ENCODE results near the gene LCORL.
"Not testable (repeated sequence)": the region's sequence is repeated elsewhere in the genome, so short reads cannot be mapped to it uniquely, and the experiment has no call there.

The LCORL gene

DNA sequence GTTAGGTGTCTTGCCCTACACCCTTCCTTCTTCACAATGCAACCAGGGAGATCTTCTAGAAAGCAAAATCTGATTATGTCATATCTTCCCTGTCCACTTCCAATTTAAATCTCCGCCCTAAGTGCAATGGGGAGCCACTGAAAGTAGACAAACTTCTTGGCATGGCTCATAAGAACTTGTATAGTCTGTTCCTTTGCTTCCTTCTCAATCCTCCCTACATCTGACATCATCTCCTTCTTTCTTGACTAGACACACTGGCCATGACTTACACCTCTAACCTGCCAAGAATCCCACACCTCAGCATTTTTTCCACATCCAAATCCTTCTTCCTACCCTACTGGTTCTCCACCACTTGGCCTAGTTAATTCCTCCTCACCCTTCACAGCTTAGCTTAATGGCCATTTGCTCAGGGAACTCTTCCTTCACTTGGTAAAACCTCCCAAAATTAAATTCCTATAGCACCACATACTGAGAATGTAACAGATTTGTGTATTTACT, 155.6 kb downstream of the LCORL start:
- no peak for DNase-seq (ENCODE audit: low read depth in 2 of 2, low spot score in 1 of 2)

DNA sequence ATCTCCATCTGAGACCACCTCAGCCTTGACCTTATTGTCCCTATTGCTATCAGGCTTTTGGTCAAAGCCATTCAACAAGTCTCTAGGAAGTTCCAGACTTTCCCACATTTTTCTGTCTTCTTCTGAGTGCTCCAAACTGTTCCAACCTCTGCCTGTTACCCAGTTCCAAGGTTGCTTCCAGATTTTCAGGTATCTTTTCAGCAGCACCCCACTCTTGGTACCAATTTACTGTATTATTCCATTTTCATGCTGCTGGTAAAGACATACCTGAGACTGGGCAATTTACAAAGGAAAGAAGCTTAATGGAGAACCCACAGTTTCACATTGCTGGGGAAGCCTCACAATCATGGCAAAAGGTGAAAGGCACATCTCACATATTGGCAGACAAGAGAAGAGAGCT, 159.6 kb downstream of the LCORL start:
- DNase-seq (ENCODE audit: low read depth in 2 of 2, low spot score in 1 of 2), result not testable (repeated sequence)

DNA sequence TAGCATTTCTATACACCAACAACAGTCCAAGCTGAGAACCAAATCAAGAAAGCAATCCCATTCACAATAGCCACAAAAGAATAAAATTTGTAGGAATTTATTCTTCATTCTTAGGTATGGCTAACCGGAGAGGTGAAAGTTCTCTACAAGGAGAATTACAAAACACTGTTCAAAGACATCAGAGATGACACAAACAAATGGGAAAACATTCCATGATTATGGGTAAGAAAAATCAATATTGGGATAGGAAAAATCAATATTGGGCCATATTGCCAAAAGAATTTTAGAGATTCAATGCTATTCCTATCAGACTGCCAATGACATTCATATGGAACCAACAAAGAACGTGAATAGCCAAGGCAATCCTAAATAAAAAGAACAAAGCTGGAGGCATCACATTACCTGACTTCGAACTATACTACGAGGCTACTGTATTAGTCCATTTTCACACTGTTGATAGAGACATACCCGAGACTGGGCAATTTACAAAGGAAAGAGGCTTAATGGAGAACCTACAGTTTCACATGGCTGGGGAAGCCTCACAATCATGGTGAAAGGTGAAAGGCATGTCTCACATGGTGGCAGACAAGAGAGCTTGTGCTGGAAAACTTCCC, 161.7 kb downstream of the LCORL start:
- DNase-seq (ENCODE audit: low read depth in 2 of 2, low spot score in 1 of 2), result no peak

DNA sequence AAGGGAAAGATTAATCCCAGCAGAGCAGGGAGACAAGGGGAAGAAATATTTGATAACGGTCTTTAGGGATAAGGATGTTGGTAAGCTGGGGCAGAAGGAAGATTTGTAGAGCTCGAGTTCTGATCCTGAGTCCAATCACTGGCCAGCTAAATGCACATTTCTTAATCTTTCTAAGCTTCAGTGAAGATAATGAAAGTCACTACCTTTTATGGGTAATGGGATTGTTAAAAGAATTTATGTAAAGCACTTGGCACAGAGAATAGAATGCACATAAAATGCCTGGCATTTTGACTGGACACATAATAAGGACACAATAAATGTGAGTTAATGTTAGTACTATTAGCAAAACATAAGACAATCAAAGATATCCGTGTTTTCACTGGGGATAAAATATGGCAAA, 167.5 kb downstream of the LCORL start:
- no peak for DNase-seq (ENCODE audit: low read depth in 2 of 2, low spot score in 1 of 2)

DNA sequence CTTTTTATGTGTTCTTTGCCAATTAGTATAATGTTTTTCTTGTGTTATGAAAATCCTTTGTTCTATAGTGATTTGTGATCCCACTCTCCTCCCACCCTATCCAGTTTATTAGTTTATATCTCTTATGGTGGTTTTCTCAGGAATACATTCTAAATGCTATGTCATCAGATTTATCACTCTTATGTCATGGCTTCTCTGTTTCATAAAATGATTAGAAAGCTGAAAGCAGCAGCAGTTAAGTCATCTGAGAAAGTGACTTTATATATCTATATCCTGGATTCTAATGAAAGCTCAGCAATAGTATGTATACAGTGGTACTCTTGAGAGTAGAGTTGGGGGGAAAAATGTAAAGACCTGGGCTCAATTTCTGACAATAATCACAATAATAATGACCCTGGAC, 169.6 kb downstream of the LCORL start:
- no peak for DNase-seq (ENCODE audit: low read depth in 2 of 2, low spot score in 1 of 2)

DNA sequence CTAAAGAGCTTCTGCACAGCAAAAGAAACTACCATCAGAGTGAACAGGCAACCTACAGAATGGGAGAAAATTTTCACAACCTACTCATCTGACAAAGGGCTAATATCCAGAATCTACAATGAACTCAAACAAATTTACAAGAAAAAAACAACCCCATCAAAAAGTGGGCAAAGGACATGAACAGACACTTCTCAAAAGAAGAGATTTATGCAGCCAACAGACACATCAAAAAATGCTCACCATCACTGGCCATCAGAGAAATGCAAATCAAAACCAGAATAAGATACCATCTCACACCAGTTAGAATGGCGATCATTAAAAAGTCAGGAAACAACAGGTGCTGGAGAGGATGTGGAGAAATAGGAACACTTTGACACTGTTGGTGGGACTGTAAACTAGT, 171.3 kb downstream of the LCORL start:
- DNase-seq (ENCODE audit: low read depth in 2 of 2, low spot score in 1 of 2), result not testable (repeated sequence)

DNA sequence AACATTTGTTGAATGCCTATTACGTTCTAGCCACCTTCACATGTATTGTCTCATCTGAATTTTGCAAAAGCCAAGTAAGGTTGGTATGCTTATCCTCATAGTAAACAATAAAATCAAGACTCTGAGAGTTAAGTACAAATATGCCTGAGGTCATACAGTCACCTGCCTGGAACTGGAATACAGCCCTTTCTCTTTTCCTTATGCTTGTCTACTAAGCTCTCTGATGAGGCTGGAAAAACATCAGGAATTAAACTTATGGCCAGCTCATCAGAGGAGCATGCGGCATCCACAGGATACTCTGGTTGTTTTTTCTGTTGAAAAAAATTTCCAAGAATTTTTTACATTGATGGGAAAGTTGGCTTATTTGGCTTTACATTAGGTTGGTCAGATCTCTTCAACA, 175.3 kb downstream of the LCORL start:
- DNase-seq (ENCODE audit: low read depth in 2 of 2, low spot score in 1 of 2), result no peak

DNA sequence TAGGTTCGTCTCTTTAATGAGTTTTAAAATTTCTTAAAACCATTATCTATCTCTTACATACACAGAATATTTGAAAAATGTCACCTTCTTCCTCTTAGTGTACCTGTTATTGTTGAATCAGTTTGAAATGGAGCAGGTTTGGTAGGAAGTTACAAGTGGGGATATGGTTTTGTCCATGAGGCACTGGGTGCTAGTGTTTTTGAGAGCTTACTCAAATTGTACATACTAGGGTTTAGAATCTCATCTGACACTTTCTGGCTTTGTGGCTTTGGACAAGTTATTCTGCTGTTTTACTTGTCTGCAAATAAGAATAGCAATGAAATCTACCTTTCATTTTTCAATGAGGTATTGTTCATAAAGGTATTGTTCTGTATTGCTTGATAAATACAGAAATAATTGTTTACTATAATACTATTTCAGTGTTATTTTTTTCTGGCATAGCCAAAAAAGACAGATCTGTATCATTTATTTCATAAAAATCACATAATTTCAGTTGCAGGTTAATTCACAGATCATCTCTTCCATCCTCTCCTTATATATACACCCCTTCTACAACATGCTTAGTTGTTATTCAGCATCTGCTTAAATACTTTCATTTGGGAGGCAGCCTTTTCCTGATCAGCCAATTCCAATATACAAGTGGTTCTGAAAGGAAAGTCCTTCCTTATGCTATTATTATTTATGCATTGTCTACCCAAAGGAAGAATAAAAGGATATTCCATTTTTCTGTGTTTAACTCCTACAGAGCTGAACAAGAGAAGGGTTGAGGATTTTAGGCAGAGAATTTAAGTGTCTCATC, 197.5 kb downstream of the LCORL start:
- DNase-seq (ENCODE audit: low read depth in 2 of 2, low spot score in 1 of 2), result no peak

DNA sequence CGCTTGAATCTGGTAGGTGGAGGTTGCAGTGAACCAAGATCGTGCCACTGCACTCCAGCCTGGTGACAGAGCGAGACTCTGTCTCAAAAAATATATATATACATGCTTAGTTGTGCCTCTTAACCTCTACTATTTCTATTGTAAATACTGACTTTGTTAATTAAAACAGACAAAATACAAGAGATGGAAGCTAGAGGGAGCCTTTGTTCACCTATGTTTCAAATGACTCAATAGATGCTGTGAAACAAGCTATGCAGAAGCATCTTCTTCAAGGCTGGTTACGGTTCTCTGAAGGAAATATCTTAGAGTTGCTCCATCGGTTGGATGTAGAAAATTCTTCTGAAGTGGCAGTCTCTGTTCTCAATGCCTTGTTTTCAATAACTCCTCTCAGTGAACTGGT, 204.5 kb downstream of the LCORL start:
- no peak for DNase-seq (ENCODE audit: low read depth in 2 of 2, low spot score in 1 of 2)

DNA sequence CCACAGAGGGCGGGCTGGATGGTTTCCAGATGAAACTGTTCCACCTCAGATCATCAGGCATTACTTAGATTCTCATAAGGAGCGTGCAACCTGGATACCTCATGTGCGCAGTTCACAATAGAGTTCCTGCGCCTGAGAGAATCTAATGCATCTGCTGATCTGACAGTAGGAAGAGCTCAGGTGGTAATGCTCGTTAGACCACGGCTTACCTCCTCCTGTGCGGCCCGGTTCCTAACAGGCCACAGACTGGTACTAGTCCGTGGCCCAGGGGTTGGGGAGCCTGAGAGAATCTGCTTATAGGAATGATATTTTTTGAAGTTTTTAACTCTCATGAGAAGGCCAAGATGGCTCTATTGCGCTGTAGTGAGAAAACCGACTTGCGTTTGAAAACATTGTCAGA, 205.4 kb downstream of the LCORL start:
- DNase-seq (ENCODE audit: low read depth in 2 of 2, low spot score in 1 of 2), result no peak

DNA sequence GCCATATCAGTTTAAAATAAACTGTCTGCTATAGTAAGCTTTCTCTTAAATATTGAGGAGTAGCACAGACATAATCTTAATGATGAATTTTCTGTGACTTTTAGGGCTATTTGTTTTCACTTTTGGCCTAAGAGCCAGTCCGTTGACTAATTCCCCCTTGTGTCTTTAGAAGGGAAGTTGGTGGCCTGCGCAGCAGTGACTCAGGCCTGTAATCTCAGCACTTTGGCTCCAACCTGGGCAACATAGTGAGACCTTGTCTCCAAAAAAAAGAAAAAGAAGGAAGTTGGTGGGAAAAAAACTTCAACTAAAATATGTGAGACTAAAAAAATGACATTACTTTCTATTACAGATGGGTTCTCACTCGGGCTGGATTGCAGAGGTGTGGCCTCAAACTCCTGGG, 207.4 kb downstream of the LCORL start:
- no peak for DNase-seq (ENCODE audit: low read depth in 2 of 2, low spot score in 1 of 2)

DNA sequence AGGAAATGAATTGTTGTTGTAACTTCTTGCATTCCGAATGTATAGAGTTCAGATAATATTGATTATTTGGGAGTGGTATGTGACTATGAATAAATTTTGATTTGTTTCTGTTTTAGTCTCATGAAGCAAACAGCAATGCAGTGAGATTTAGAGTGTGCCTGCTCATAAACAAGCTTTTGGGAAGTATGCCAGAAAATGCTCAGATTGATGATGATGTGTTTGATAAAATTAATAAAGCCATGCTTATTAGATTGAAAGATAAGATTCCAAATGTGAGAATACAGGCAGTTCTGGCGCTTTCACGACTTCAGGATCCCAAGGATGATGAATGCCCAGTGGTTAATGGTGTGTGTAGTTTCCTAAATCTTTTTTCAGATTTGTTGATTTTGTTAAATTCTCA, 208.8 kb downstream of the LCORL start:
- no peak for DNase-seq (ENCODE audit: low read depth in 2 of 2, low spot score in 1 of 2)

DNA sequence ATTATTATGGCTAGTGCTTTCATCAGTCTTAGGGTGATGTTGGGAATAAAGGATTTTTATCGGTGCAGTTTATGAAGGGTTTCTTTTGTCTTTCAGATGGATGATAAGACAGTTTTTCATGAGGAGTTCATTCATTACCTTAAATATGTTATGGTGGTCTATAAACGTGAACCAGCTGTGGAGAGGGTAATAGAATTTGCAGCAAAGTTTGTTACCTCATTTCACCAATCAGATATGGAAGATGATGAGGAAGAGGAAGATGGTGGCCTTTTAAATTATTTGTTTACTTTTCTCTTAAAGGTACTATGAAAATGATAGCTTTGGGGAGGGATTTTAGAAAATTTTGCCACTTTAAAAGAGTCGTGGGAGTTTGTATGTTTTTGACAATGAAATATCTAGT, 209.4 kb downstream of the LCORL start:
- no peak for DNase-seq (ENCODE audit: low read depth in 2 of 2, low spot score in 1 of 2)

DNA sequence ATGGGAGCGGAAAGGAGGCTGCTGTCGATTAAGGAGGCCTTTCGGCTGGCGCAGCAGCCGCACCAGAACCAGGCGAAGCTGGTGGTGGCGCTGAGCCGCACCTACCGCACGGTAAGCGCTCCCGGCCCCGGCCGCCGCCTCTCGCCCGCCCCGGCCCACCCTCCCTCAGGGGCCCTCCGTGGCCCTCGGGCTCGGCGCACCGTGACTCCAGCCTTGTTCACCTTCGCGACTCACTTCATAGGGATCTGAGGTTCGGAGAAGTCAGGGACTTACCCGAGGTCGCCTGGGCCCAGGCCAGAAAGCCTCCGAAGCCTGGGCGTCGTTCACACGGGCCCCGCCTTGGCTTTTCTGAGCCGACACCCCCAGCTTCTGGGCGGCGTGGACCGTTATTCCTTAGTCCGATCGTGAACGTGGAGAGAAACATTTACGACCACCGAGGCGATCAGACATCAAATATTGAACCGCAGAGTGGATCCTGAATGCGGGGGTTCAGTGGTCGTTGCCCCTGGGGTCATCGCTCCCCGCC, 210.4 kb downstream of the LCORL start:
- no peak for DNase-seq (ENCODE audit: low read depth in 2 of 2, low spot score in 1 of 2)

DNA sequence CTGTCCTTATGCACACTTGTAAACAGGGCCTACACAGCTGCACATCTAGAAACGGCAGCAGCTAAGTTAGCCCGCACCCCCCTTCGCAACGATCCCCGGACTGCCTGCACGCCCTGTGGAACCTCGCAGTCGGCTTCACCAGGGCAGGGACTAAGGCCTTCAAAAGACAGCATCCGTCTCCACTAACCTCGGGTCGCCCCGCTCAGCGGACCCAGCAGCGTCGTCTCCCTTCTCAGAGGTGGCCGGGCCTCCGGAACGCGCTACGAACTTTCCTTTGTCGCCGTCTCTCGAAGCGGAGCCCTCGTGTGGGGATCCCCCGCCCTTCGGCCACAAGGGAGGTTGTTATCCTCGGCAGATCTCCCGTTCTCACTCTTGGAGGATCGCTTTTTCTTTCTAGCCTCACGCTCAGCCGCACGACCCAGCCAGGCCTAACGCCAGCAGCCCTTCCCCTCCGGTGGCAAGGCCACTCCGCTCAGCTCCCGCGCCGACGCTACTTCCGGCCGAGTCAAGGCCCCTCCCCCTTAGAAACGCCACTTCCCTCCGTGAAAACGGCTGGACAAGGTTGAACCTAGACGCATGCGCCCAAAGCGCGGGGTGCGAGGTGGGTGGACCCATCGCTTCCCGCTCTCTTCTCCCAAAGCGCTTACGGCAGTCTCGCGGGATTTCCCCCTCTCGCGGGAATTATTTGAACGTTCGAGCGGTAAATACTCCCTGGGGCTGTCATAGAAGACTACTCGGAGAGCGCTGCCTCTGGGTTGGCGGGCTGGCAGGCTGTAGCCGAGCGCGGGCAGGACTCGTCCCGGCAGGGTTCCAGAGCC, 211.1 kb downstream of the LCORL start, which contains the start of the genes DCAF16 and NCAPG:
Gene DCAF16, minus strand, starts transcription at position 498 of the 818 bp plus-strand sequence. CDS start 6,616 bp downstream, outside the sequence.
Gene NCAPG, plus strand, starts transcription at position 720 of the 818 bp plus-strand sequence. CDS start 99 bp downstream, outside the sequence.
- DNase-seq (ENCODE audit: low read depth in 2 of 2, low spot score in 1 of 2), result peak; percentile 99

DNA sequence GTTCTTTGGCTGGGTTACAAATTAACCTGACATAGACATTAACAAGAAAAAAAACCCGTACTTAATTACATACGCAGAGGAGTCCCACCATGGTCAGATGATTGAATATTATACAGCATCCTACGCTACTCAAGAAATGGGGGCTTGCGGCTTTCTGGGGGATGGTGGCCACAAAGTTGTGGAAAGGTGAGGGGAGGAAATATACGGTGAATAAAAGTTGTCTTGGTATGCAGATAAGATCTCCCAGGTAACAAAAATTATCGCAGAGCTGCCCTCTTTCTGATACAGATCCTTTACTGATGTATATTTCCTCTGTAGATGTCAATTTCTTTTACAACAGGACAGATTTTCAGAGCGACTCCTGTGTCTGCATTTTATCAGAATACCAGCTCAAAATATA, 211.9 kb downstream of the LCORL start:
- DNase-seq (ENCODE audit: low read depth in 2 of 2, low spot score in 1 of 2), result no peak

DNA sequence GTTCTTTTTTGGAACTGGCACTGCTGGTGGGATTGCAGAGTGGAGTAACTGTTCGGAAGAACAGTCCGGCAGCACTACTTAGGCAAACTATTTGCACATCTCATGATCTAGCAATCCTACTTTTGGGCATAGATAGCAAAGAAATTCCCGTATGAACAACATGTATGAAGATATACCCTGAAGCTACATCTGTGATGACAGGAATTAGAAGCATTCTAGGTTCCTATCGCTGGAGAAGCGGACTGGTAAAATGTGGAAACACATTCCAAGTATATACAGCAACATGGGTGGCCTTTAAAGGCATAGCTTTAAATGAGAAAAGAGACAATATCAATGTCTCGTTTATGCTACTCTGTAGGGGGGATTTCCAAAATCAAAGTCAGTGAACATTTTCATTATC, 214.1 kb downstream of the LCORL start:
- no peak for DNase-seq (ENCODE audit: low read depth in 2 of 2, low spot score in 1 of 2)

DNA sequence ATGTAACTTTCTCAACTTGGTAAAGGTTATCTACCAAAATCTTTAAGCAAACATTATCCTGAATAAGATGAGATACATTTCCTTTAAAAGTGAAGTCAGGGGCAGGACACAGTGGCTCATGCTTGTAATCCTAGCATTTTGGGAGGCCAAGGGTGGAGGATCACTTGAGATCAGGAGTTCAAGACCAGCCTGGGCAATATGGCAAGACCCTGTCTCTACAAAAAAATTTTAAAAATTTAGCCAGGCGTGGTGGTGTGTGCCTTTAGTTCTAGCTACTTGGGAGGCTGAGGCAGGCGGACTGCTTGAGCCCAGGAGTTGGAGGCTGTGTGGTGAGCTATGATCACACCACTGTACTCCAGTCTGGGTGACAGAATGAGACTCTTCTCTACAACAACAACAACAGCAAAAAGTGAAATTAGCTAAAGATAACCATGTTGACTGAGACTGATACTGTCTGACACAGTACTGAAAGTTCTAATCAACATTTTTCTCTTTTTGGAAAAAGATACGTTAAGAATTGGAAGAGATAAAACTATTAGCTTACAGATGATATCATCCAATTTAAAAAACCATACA, 215.9 kb downstream of the LCORL start:
- DNase-seq (ENCODE audit: low read depth in 2 of 2, low spot score in 1 of 2), result no peak

DNA sequence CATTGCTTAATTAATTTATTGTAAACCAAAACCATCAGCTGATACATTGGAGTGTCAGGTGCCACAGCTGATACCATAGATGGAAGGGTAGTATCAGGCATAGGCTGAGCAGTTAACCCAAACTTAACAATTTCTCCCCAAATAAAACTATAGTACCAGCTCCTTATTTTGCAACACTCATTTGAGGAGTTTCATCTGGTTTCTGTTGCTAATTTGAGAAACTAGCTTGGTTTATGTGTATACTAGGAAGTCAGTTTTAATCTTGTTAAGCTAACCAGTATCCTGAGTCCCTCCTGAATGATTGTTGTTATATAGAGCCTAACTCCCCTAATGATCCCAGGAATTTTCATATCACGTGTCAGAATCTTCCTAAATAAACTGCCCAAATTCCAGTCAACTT, 223.7 kb downstream of the LCORL start:
- DNase-seq (ENCODE audit: low read depth in 2 of 2, low spot score in 1 of 2), result no peak

DNA sequence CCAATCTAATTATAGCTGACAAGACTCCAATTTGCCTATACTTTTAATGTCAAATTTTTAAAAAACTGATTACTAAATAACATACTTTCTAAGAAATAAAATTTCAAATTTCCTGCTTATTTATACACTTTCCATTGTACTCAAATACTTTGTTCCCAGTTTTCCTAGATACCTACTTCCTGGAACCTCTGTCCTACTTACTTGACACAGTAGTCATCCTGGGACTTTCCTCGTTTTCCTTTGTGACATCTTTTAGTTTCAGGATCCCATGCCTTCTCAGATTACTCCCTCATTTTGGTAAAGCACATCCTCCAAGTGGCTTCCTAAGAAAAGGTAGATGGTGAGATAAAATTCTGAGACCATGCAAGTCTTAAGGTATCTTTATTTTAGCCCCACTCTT, 226.8 kb downstream of the LCORL start:
- DNase-seq (ENCODE audit: low read depth in 2 of 2, low spot score in 1 of 2), result no peak
